SH-SY5Y (cell line): ENCODE data around the gene COPRS.

Source experiments
- GATA2 ChIP-seq: IDR thresholded peaks from 2 replicates; pipeline ENCODE4 v1.6.1; 2011; ENCODE audit warnings: mild to moderate bottlenecking, low read depth, low read length
- GATA3 ChIP-seq: IDR thresholded peaks from 2 replicates; pipeline ENCODE4 v1.6.1; 2011; ENCODE audit warnings: low read depth, mild to moderate bottlenecking, low read length, moderate library complexity

DNA sequence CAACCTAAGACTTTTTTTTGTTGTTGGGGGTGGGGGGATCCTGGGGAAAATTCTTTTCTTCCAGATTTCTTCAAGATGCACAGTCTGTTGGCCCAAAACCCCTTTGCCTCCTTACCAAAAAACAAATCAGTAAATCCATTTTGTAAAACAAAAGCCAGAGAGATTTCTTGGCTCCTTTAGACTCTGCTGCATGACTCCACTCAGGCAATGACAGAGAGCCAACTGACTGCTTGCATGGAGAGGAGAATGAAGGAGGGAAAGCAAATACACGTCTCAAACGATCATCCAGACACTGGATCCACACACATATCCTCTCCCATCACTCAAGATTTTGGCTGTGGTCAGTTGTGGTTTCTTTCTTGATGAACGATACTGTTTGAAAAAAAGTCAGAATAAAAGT lies 13.8 kb downstream of the COPRS start:
- TF ChIP-seq GATA2, result no peak
- TF ChIP-seq GATA3, result no peak
